ENCODE results near the gene SH3BP2.
A peak's percentile ranks its signal among the peaks of the same experiment; 100 is the strongest.
"Not testable (repeated sequence)": the region's sequence is repeated elsewhere in the genome, so short reads cannot be mapped to it uniquely, and the experiment has no call there.

Gene SH3BP2

DNA sequence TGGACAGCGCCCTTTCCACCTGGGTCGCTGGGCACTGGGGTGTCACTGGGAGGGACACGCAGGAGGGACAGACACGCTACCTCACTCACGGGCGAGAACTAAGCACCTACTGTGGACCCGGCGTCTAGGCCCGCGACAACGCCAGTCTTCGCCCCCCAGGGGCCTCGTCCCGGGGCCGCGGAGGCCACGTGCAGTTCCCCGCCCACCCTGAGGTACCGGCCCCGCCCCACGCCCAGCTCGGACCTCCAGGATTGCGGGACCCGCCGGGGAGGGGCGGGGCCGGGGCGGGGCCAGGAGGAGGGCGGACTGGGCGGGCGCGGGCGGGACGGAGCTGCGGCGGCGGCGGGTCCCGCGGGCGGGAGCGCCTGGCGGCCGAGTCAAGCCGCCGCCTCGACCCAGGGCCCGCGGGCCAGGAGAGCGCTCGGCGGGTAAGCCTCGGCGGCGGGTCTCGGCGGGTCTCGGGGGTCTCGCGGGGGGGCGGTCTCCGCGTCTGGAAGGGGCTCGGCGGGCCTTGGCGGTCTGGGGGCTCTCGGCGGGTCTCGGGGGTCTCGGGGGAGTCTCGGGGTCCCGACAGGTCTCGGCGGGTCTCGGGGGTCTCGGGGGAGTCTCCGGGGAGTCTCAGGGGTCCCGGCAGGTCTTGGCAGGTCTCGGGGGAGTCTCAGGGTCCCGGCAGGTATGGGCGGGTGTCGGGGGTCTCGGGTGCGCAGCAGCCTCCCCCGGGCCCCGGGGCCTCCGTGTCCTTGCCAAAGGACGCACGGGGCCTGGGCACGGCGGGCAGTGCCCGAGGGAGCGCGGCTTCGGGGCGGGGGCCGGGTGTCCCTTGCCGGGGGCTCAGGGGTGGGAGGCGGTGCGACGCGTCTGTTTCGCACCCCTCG is at the start of gene SH3BP2:
Gene SH3BP2, plus strand, starts transcription at position 375 of the 875 bp plus-strand sequence. CDS start 27,533 bp downstream, outside the sequence.
- DNase-seq, result peak; percentile 53

DNA sequence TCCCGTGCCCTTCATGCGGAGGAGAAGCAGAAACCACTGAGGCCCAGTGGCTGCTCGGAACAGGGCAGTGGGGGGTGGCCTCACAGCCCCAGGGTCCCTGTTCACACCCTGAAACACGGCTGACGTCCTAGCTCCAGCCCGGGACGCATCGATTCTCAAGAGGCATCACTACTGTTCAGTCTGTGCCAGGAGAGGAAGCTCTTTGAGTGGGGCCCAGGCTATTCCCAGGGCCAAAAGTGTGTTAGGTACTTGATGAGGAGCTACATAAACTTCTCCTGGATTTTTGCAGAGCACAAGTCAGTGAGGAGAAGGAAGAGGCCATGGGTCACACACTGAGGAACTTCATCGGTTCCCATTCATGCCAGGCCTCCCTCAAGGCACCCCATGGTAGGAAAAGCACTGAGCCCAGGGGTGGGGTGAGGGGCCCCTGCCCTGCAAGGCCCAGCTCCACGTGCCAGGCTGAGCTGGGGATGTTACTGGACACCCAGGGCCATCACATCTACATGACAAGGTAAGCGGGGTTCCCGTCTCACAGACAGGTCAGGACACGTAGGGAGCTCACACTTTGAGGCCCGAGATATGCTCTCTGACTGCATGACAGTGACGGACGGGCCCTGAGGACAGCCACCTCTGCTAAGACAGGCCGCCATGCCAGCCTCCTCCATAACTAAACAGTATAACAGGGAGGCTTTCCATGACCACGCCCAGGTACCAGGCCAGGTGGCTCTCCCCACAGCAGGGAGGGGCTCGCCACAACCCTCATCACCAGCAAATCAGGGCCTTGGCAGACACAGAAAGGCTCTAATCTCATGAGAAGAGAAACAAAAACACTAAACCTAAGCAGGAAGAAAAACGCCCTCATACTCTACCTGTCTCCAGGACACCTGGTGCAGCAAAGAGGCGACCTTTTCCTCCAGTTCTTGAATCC is 49.1 kb upstream of the SH3BP2 start:
- DNase-seq, result no peak

DNA sequence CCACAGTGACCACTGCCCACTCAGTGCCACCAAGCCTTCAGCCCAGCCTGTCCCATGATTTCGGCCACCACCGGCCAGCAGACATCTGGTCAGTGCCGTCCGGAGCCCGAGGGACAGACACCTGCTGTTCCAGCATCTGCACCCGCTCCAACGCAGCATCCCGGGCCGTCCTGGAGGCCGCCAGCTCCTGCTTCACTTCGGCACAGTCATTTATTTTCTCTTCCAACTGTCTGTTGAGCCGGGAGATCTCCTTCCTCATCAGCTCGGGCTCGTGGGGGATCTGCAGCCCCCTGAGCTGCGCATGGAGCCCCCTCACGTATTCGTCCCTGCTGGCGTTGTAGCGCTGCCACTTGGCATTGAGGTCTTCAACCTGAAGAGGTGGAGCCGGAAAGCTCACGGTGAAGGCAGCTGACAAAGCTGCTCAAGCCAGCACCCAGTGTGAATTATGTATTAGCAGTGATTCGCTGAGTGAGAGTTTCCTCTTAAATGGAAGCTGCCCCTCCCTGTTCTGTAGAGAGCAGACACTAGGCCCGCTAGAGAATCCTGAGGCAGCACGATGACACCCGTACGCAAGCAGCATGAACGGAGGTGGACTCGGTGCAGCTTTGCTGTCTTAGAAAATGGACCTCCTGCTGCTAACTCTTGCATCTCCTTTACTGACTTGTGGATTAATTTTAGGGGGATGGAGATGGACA is 48.2 kb upstream of the SH3BP2 start:
- no peak for DNase-seq

- DNase-seq, result no peak
Measured at GRCh38 chr4:2745516-2745915, 47.4 kb upstream of the SH3BP2 start.

DNA sequence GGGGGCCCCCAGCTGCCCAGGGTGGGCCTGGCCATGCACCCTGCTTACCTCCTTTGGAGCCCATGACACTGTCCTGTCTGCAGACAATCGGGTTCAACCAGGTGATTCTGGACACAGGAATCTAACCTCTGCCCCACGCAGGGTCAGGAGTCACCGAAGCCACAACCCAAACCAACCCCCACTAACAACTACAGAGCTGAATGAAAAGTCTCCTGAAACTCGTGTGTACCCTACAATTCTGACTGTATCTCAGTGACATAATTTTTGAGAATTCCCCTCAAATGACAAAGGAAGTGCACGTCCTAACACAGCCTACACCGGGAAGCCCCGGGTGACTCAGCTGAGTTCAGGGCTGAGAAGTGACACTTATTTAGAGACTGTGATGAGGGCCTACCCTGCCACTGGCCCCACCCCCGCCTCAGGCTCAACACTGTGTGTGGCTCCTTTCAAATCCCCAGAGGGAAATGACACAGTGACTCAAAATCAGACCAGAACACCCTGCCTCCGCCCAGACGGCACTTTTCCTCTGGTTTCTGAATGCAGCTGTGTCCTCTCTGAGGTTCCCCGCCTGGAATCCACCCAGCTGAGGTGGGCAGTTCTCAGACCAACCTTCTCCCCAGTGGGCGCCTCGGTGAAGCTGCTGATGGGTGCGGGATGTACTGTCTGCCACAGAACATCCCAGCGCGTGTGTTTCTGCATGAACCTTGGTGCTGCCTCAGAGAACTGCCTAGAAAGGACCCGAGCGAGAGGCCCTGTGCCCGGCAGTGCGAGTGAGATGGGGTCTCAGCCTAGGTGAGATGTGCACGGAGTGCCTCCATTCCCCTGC is 46.7 kb upstream of the SH3BP2 start:
- peak; percentile 83 for DNase-seq

DNA sequence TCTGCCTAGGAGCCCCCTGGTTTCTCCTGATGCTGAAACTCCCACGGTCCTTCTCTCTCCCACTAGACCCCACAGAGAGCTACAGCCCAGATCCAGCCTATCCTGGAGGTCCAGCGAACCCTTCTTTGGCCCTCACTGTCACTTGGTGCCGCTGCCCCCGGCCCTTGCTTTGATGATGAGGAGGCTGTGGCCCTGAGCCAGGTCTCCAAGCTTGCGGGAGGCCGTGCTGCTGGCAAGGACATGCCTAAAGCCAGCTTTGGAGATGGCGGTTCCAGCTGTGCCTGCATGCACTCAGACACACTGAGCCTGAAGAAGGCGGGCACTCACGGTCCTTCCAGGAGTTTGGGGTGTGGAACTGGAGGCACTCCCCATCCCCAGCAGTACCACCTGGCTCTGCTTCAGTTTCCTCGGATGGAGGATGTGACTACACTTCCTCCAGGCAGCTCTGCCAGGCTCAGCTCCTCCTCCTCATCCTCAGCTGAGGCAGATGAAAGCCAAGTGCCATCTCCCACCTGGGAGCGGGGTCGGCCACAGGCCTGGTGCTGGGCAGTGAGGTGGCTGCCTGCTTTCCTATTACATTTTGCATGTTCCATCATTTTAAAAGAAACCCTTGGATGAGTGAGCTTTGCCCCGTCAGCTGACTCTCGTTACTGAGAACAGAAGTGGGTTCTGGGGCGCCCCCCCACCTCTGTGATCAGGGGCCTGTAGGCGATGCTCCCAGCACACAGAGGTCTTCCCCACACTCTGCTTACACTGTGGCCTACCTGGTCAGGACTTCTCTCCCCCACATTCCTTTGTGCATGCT is 45.8 kb upstream of the SH3BP2 start:
- no peak for DNase-seq

DNA sequence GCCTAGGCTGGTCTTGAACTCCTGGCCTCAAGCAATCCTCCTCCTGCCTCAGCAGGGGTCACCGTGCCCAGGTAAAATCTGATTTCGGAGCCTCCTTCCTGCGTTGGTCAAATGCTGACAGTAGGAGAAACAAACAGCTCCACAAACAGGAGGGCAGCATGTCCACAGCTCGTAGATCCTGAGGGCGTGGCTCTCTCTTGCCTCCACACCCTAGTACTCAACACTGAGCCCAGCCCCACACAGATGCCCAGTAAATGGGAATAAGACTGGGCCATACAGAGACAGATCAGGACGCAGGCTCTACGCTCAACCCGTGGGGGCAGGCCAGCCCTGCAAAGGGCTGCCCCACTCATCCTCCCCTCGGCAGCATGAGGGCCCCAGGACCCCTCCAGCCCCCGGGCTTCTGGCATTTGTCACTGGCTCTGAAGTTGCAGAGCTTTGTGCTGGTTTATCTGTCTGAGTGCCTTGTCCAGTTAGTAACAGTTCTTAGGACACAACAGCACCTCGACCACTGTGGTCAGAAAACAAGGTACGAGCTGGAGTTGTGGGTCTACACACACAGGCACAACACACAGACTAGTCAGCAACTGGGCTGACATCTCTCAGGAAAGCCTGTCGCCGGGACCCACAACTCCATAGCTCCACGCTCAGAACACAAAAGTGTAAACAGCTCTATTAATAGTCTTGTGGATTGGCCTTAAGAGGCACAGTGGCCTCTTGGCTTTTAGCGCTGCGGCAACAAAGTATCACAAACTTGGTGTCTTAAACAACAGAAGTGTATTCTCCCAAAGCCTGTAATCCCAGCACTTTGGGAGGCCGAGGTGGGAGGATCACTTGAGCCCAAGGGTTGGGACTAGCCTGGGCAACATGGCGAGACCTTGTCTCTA is 41.9 kb upstream of the SH3BP2 start:
- no peak for DNase-seq

- DNase-seq, result no peak
Measured at GRCh38 chr4:2753436-2753835, 39.4 kb upstream of the SH3BP2 start.

DNA sequence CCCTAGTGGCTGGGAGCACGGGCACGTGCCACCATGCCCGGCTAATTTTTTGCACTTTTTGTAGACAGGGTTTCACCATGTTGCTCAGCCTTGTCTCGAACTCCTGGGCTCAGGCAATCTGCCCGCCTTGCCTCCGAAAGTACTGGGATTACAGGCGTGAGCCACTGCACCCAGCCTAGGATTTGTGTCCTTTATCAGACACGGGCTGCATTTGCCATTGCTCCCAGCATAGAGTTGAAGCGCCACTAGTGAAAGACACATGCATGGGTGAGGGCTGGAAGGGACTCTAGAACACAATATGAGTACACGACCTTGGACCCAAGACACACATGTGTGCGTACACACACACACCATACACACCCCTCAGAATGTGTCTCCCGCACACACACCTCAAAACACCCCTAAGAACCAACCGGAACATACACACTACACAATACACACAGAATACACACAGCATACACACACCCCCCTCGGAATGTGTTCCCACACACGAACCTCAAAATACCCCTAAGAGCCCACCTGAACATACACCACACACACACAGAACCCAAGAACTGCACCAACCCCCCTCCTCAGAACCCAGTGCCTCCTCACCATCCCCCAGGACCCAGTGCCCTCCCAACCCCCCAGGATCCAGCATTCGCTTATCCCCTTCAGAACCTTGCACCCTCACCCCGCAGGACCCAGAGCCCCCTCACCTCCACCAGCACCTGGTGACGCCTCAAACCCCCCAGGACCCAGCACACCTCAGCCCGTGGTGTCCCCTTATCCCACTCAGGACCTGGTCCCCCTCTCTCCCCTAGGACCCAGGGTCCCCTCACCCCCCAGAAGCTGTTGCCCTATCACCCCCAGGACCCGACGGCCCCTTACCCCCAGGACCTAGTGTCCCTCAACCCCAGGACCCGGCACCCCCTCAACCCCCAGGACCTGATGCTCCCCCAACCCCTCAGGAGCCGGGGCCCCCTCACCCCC is 37.8 kb upstream of the SH3BP2 start:
- DNase-seq, result no peak

- peak; percentile 64 for DNase-seq
Measured at GRCh38 chr4:2755821-2756690, 36.8 kb upstream of the SH3BP2 start, which contains the start of gene TNIP2. Gene TNIP2 (minus strand): TSS chr4:2756336. CDS start chr4:2756289, 47 bp downstream.

DNA sequence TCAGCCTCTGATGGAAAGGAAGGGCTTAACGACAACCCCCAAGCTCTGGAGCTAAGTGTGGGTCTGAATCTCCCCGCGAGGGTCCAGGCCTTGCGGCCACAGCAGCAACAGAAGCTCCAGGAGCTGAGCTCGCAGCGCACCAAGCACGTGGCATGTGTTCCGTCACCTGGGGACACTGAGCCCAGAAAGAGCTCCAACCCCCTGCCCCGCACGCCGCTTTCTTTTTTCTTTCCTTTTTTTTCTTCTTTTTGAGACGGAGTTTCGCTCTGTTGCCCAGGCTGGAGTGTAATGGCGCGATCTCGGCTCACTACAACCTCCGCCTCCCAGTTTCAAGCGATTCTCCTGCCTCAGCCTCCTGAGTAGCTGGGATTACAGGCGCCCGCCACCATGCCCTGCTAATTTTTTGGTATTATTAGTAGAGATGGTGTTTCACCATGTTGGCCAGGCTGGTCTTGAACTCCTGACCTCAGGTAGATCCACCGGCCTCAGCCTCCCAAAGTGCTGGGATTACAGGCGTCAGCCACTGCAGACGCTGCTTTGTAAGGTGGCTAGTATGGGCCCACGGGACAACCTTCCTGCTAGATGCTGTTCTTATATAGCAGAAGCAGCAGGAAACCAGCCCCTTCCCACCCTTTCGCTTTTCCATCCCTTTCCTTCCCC is 36.1 kb upstream of the SH3BP2 start:
- DNase-seq, result no peak

DNA sequence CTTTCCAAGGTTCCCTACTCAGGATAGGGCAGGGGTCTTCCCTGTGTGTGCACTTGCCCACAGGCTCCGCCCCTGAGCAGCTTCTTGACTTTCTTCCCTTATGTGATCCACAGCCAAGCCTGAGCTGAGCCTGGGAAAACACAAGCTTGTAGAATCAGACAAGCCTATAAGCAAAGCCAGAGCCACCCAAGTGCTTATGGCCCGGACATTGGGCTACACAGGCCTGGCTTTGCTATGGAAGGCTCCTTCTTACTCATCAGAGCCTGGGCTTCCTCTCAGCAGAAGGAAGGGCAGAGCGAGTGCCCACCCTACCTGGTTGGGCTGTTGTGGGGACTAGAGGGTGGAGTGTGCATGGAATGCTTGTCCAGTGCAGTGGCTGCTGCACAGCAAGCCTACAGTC is 35.5 kb upstream of the SH3BP2 start:
- DNase-seq, result no peak

GRCh38 chr4:2761035-2761923 is 31.6 kb upstream of the SH3BP2 start:
- DNase-seq, result no peak

- DNase-seq, result no peak
Measured at GRCh38 chr4:2762048-2762447, 30.8 kb upstream of the SH3BP2 start.

DNA sequence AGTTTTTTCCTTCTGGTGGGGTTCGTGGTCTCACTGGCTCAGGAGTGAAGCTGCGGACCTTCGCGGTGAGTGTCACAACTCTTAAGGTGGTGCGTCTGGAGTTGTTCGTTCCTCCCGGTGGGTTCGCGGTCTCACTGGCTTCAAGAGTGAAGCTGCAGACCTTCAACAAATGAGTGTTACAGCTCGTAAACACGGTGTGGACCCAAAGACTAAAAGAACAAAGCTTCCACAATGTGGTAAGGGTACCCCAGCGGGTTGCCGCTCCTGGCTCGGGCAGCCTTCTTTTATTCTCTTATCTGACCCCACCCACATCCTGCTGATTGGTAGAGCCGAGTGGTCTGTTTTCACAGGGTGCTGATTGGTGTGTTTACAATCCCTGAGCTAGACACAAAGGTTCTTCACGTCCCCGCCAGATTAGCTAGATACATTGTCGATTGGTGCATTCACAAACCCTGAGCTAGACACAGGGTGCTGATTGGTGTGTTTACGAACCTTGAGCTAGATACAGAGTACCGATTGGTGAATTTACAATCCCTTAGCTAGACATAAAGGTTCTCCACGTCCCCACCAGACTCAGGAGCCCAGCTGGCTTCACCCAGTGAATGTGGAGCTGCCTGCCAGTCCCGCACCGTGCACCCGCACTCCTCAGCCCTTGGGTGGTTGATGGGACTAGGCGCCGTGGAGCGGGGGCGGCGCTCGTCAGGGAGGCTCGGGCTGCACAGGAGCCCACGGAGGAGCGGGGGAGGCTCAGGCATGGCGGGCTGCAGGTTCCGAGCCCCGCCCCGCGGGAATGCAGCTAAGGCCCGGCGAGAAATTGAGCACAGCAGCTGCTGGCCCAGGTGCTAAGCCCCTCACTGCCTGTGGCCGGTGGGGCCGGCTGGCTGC is 30.2 kb upstream of the SH3BP2 start:
- not testable (repeated sequence) for DNase-seq

All from activated T-cell treated with anti-CD3 and anti-CD28 coated beads for 4 hours (primary cell).